SK-N-SH (cell line): ENCODE results near the gene ADIPOR2.

Experiments used
- CHD2 ChIP-seq: fragments of 150-350 bp; IDR thresholded peaks from 2 replicates; pipeline ENCODE4 v1.6.1; 2018; ENCODE audit warnings: low read length; ENCODE audit not compliant: partially characterized antibody
- CTCF ChIP-seq: fragments of 200-600 bp; sonication (generic); IDR thresholded peaks from 2 replicates; pipeline ENCODE4 v1.6.1; 2017; ENCODE audit warnings: antibody characterized with exemption, mild to moderate bottlenecking, moderate library complexity
- EP300 ChIP-seq, 2 experiments: IDR thresholded peaks; 2 replicates each; pipeline versions ENCODE4 v1.4.0 to v1.6.1; 2012; ENCODE audit warnings: borderline replicate concordance in 1 of 2, low read depth in 1 of 2, low read length in 1 of 2
- EZH2phosphoT487 ChIP-seq: fragments of 200-600 bp; sonication (generic); IDR thresholded peaks from 2 replicates; pipeline ENCODE4 v1.6.1; 2017; ENCODE audit warnings: low read depth, mixed run types, mild to moderate bottlenecking, antibody characterized with exemption, moderate library complexity, borderline replicate concordance
- GABPA ChIP-seq: IDR thresholded peaks from 2 replicates; pipeline ENCODE4 v1.4.0; 2012; ENCODE audit warnings: low read depth, mild to moderate bottlenecking
- JUND ChIP-seq: IDR thresholded peaks from 2 replicates; pipeline ENCODE4 v1.4.0; 2012
- POLR2AphosphoS5 ChIP-seq: IDR thresholded peaks from 2 replicates; pipeline ENCODE4 v1.6.1; 2012; ENCODE audit warnings: low read depth, low read length
- RAD21 ChIP-seq: IDR thresholded peaks from 2 replicates; pipeline ENCODE4 v1.6.1; 2012; ENCODE audit warnings: mild to moderate bottlenecking, low read length
- REST ChIP-seq: IDR thresholded peaks from 2 replicates; pipeline ENCODE4 v1.6.1; 2012; ENCODE audit warnings: mild to moderate bottlenecking, low read depth, low read length, moderate library complexity
- USF2 ChIP-seq: fragments of 150-350 bp; IDR thresholded peaks from 2 replicates; pipeline ENCODE4 v1.6.1; 2017; ENCODE audit warnings: antibody characterized with exemption, low read length, low read depth, borderline replicate concordance
- YY1 ChIP-seq: IDR thresholded peaks from 2 replicates; pipeline ENCODE4 v1.4.0; 2012; ENCODE audit warnings: low read depth, mild to moderate bottlenecking
- ZBTB33 ChIP-seq: IDR thresholded peaks from 2 replicates; pipeline ENCODE4 v1.4.0; 2012; ENCODE audit warnings: low read depth, borderline replicate concordance
- TF ChIP-seq, protein P1 (sequence below): IDR thresholded peaks from 2 replicates; pipeline ENCODE4 v1.4.0; 2012; ENCODE audit warnings: low read depth

- TF ChIP-seq USF2 = no peak
- no peak for TF ChIP-seq CTCF
- TF ChIP-seq EZH2phosphoT487 = no peak
- no peak for TF ChIP-seq JUND
- TF ChIP-seq, protein P1, sequence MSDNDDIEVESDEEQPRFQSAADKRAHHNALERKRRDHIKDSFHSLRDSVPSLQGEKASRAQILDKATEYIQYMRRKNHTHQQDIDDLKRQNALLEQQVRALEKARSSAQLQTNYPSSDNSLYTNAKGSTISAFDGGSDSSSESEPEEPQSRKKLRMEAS = no peak
- TF ChIP-seq EP300 (IDR thresholded peaks at IDR 0.05; ENCODE audit: borderline replicate concordance in 1 of 2, low read depth in 1 of 2, low read length in 1 of 2) = no peak
- no peak for TF ChIP-seq POLR2AphosphoS5
- TF ChIP-seq CHD2 = no peak
- no peak for TF ChIP-seq REST
- TF ChIP-seq ZBTB33 = no peak
- TF ChIP-seq YY1 = no peak
- TF ChIP-seq GABPA = no peak
- no peak for TF ChIP-seq RAD21
Observed at GRCh38 chr12:1662761-1663439, 28.0 kb upstream of the ADIPOR2 start.
